NCI-H524 treated with DMSO at 0.1 percent for 48 hours (cell line): ENCODE results near the gene PPP2R5C.
A peak's percentile ranks its signal among the peaks of the same experiment; 100 is the strongest.
"Not testable (repeated sequence)": the region's sequence is repeated elsewhere in the genome, so short reads cannot be mapped to it uniquely, and the experiment has no call there.

Source experiments
- DNase-seq: peaks from one replicate; lab custom pipeline; 2025; lab: John Stamatoyannopoulos, UW

The PPP2R5C gene

DNA sequence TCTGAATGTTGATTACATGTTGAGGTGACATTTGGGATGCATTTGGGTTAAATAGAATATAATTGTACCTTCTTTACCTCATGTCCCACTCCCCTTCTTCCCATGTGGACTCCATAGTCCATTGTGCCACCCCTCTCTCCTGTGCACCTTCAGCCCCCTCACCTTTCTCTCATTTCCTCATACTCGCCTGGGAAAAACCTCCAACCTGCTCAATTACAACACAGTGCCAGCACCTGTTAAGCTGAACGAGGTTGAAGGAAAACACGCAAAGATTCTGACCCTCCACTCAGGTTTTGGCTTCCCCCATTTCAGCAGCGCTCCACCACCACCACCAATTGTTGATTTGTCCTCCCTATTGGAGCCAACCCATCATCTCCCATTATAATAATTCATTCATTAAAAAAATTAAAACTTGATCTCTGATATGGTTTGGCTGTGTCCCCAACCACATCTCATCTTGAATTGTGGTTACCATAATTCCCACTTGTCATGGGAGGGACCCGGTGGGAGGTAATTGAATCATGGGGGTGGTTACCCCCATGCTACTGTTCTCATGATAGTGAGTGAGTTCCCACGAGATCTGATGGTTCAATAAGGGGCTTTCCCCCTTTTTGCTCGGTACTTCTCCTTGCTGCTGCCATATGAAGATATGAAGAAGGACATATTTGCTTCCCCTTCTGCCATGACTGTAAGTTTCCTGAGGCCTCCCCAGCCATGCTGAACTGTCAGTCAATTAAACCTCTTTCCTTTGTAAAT lies 33.7 kb upstream of the PPP2R5C start:
- no peak for DNase-seq

GRCh38 chr14:101728367-101728742 lies 33.2 kb upstream of the PPP2R5C start:
- no peak for DNase-seq

- DNase-seq = no peak
Observed at GRCh38 chr14:101729382-101729781, 32.1 kb upstream of the PPP2R5C start.

- not testable (repeated sequence) for DNase-seq
Observed at GRCh38 chr14:101730157-101730556, 31.4 kb upstream of the PPP2R5C start.

DNA sequence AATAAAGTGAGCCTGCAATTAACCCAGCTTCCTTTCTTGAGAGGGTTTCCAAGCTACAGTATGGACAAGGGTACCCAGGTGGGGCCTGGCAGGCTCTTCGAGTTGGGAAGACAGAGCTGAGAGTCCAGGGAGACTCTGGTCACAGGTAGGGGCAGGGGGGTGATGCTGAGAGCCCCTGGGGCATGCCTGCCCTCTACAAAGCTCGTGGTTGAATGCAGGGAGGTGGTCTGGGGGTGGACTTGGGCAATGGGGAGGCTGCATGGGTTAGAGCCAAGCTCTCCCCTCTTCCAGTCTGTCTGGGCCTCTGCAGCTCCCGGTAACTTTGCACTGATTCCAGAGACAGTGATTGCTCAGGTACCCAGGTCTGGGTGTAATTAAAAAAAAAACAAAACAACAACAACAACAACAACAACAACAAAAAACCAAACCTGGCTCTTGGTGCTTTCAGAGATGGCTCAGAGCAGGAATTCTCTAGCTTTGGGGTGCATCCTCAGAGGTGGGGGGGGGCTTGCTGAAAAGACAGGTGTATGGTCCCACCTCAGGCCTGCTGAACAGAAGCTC lies 30.8 kb upstream of the PPP2R5C start:
- DNase-seq = no peak

DNA sequence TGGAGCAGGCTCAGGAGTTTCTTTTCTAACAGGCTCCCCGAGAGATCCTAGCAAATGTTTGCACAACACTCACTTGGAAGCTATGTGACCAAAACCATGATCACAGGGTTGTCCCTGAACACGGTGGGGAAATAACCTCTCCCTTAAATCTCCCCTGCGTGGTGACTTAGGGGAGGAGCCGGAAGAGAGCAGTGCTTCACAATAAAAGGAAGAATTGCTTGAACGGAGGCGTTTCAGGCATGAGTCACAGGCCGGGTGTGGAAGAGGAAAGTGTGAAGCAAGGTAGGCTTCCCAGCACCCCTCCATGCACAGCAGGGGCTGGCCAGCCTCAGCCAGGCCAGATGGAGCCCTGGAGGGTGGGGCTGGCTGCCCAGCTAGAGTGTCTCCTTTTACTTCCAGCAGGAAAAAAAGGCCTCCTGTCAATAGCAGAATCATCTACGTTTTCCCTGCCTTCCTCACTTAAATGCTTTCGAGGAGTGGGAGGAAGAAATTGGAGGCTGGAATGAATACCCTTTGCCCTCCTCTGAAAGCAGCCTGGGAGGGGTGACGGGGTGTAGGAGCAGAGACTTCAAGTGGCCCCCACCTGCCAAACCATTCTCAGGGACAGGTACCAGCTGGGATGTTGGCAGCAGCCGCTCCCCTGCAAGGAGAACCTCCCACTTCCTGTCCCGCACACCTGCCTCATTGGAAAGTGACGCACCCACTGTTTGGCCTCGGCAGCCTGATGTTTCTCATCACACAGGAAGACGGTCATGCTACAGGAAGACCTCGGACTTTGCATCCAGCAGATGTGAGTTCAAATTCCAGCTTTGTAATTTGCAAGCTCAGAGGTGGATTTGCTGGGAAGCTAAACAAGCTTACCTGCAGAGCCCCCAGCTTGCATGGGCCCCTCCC lies 30.1 kb upstream of the PPP2R5C start:
- DNase-seq = peak; percentile 54

DNA sequence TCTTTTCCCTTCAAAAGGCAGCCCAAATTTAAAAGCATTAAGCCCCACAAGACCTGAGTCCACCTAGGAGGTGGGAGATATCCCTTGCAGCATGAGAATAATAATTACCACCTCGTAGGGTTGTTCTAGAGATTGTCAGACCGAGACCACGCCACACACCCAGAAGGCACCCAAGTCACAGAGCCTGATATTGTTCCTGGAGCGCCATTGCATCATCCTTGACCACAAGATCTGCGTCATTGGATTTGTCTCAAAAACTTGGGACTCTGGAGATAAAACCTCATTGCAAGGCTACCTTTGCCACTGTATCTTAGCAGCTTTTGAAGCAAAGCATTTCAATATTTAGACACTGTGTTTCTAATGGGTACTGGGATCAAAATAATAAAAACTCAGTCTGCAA lies 29.4 kb upstream of the PPP2R5C start:
- no peak for DNase-seq

- DNase-seq = no peak
Observed at GRCh38 chr14:101733211-101733610, 28.3 kb upstream of the PPP2R5C start.

DNA sequence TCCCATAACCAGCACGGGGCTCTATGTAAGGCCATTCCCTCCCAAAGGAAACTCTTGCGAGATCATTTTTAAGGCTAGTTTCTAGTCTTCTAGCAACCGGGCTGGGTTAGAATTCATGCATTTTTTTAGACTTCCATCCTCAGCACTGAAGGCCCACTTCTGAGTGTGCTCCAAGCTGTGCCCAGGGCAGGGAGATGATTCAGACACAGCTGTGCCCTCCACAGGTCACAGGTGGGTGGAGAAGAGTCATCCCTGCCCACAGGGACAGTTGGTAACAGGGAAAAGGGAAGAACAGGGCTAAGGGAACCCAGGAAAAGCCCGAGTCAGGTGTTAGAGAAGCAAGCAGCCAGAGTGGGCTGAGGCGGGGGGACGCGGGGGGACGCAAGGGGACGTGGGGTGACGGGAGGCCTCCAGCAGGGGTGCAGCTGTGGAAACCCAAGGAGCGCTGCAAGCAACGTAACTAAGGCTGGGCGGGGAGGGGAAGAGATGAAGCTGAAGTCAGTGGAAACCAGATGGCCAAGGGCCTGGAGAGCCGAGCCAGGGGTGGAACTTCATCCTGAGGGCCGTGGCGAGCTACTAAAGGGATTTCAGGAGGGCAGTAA lies 27.2 kb upstream of the PPP2R5C start:
- no peak for DNase-seq

DNA sequence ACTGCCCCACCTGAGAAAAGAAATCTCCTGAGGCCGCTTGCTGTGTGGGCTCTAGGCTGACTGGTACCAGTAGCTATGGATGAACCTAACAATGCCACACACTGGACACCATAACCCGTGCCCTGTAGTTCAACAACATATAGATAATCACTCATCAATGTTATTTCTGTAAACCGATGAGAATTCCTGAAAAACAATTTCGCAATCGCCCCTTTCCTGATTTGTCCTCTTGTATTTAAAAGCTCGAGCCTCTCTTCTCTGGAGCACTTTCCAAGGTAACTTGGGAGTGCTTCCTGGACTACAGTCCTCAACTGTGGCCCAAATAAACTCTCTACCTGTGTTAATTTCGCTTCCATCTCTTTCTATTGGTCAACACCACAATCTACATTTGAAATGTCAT lies 26.1 kb upstream of the PPP2R5C start:
- no peak for DNase-seq

- DNase-seq = no peak
Observed at GRCh38 chr14:101736071-101736470, 25.4 kb upstream of the PPP2R5C start.

DNA sequence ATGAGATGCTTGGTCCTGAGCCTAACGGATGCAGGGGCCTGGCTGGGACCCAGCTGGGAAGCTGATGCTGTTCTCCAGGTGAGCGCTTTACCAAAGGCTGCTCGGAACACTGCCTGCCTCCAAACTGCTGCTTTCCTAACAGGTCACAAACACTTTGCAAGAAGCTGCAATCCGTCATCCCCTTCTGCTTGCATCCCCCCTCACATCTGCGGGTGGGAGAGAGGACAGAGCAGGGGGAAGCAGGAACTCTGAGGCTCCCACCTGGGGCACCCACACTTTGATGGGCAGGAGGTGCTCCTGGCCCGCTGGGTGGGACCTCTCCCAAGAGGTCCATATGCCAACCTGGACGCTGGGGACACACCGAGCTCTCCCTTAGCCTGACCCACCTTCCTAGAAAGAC lies 24.9 kb upstream of the PPP2R5C start:
- no peak for DNase-seq

GRCh38 chr14:101737414-101738339 lies 23.8 kb upstream of the PPP2R5C start:
- DNase-seq = no peak

- no peak for DNase-seq
Observed at GRCh38 chr14:101738703-101739320, 22.7 kb upstream of the PPP2R5C start.

DNA sequence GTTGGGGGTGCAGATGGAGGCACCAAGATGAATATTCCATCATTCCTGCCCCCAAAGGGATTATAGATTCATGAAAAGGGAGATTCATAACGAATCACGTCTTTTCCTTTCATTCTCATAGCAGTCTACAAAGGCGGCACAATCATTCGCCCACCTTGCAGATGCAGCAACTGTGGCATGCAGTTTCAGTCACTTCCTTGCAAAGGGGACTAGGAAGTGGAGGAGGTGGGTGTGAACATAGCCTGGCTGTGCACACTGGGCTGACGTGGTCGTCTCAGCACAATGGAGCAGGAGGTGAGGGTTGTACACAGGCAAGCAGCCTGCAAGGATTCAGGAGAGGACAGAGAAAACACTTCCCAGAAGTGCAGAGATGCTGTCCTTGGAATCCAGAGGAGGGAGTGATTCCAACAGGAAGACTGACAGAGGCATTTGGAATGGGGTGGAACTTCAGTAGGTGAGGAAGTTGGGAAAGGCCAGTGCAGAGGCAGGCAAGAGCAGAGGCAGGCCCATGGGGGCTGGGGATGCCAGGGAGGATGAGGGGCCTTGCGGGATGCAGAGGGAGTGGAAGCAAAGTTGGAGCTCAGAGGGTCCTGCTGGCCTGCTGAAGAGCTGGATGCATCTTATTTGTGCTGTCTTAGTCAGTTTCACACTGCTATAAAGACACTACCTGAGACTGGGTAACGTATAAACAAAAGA lies 21.9 kb upstream of the PPP2R5C start:
- DNase-seq = no peak

GRCh38 chr14:101740981-101741380 lies 20.5 kb upstream of the PPP2R5C start:
- no peak for DNase-seq

GRCh38 chr14:101743701-101744100 lies 17.8 kb upstream of the PPP2R5C start:
- no peak for DNase-seq

DNA sequence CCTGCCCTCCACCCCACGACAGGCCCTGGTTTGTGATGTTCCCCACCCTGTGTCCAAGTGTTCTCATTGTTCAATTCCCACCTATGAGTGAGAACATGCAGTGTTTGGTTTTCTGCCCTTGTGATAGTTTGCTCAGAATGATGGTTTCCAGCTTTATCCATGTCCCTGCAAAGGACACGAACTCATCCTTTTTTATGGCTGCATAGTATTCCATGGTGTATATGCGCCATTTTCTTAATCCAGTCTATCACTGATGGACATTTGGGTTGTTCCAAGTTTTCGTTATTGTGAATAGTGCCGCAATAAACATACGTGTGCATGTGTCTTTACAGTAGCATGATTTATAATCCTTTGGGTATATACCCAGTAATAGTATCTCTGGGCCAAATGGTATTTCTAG lies 17.1 kb upstream of the PPP2R5C start:
- not testable (repeated sequence) for DNase-seq

DNA sequence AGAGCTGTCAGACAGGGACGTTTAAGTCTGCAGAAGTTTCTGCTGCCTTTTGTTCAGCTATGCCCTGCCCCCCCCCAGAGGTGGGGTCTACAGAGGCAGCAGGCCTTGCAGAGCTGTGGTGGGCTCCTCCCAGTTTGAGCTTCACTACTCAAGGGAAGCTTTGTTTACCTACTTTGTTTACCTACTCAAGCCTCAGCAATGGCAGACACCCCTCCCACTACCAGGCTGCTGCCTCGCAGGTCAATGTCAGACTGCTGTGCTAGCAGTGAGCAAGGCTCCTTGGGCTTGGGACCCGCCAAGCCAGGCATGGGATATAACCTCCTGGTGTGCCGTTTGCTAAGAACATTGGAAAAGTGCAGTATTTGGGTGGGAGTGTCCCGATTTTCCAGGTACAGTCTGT lies 11.8 kb upstream of the PPP2R5C start:
- not testable (repeated sequence) for DNase-seq

GRCh38 chr14:101754893-101755292 lies 6.6 kb upstream of the PPP2R5C start:
- DNase-seq = no peak
